ENCODE results near the gene IL6ST.

IL6ST gene

GRCh38 chr5:55911784-55912653, 82.7 kb downstream of the IL6ST start:
- no peak for DNase-seq (ENCODE audit: extremely low spot score)
- TF ChIP-seq FOXK2 (IDR thresholded peaks at IDR 0.05) (no peak), FOXM1 (IDR thresholded peaks at IDR 0.05; ENCODE audit: borderline replicate concordance) (no peak), FOXA1 (IDR thresholded peaks at IDR 0.05) (no peak), CTBP1 (IDR thresholded peaks at IDR 0.05; ENCODE audit: borderline replicate concordance) (no peak), PKNOX1 (IDR thresholded peaks at IDR 0.05) (no peak), SP1 (IDR thresholded peaks at IDR 0.05) (no peak), ARNT (IDR thresholded peaks at IDR 0.05) (no peak), TARDBP (IDR thresholded peaks at IDR 0.05) (no peak), L3MBTL2 (conservative IDR thresholded peaks at IDR 0.05) (no peak), BHLHE40 (IDR thresholded peaks at IDR 0.05; ENCODE audit: borderline replicate concordance) (no peak), HDGF (IDR thresholded peaks at IDR 0.05; ENCODE audit: borderline replicate concordance) (no peak), ZNF384 (IDR thresholded peaks at IDR 0.05) (no peak), NFRKB (IDR thresholded peaks at IDR 0.05) (no peak), ELF4 (IDR thresholded peaks at IDR 0.05) (no peak), SUZ12 (IDR thresholded peaks at IDR 0.05) (no peak)
- POLR2A ChIA-PET: no interaction called here
- CTCF ChIA-PET: interaction anchor here (0.6 kb wide), 1 partner anchor 192 kb away, joined by 5 read pairs; no protein-coding TSS in a partner anchor

GRCh38 chr5:55908804-55909203, 86.0 kb downstream of the IL6ST start:
- no peak for DNase-seq (ENCODE audit: extremely low spot score)
- CTCF ChIA-PET: no interaction called here
- POLR2A ChIA-PET: no interaction called here
- TF ChIP-seq L3MBTL2 (conservative IDR thresholded peaks at IDR 0.05) (no peak), FOXK2 (IDR thresholded peaks at IDR 0.05) (no peak), ZNF384 (IDR thresholded peaks at IDR 0.05) (no peak), PKNOX1 (IDR thresholded peaks at IDR 0.05) (no peak), FOXM1 (IDR thresholded peaks at IDR 0.05; ENCODE audit: borderline replicate concordance) (no peak), HDGF (IDR thresholded peaks at IDR 0.05; ENCODE audit: borderline replicate concordance) (no peak), CTBP1 (IDR thresholded peaks at IDR 0.05; ENCODE audit: borderline replicate concordance) (no peak), ELF4 (IDR thresholded peaks at IDR 0.05) (no peak), LEF1 (IDR thresholded peaks at IDR 0.05; ENCODE audit: borderline replicate concordance) (no peak)

DNA sequence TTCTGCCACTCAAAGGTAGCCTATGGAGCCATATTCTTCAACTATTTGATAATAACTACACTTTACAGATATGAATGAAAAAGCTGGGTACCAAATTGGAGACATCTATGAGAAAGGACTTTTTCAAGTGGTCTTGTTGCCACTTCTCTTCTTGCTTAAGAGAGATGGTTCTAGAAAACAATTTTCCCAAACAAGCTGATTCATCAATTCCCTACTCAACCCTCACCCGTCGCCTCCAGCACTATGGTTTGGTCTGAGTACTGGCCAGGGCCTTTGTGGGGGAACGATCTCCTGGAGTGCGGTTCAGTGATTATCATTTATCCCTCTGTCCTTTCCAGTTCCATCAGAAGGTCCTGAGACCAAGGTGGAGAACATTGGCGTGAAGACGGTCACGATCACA, 86.8 kb downstream of the IL6ST start:
- CTCF ChIA-PET: no interaction called here
- POLR2A ChIA-PET: no interaction called here
- DNase-seq (ENCODE audit: extremely low spot score): no peak
- TF ChIP-seq SP1 (IDR thresholded peaks at IDR 0.05): no peak
- TF ChIP-seq ELF4 (IDR thresholded peaks at IDR 0.05): no peak
- no peak for TF ChIP-seq FOXK2 (IDR thresholded peaks at IDR 0.05)
- no peak for TF ChIP-seq NFRKB (IDR thresholded peaks at IDR 0.05)

DNA sequence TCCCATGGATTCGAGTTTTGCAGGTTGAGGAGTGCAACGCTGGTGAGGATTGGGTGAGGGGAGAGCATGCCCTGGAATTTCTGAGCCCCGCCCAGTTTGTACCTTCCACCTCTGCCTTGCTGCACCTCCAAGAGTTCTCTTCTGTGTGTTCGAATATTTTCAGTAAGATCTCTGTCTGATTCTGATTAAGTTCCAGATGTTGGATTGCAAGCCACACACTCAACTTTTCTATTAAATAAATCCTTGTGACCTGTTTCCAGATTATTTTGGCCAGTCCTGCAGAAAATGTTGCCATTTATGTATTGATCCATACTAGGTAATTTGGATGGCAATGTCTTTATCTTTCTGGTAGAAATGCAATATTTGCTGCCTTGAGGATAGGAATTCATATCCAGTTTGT, 89.5 kb downstream of the IL6ST start:
- CTCF ChIA-PET: no interaction called here
- POLR2A ChIA-PET: no interaction called here
- TF ChIP-seq LEF1 (IDR thresholded peaks at IDR 0.05; ENCODE audit: borderline replicate concordance) (no peak), SP1 (IDR thresholded peaks at IDR 0.05) (no peak), TARDBP (IDR thresholded peaks at IDR 0.05) (no peak), ARNT (IDR thresholded peaks at IDR 0.05) (no peak), FOXK2 (IDR thresholded peaks at IDR 0.05) (no peak), FOXM1 (IDR thresholded peaks at IDR 0.05; ENCODE audit: borderline replicate concordance) (no peak), ELF4 (IDR thresholded peaks at IDR 0.05) (no peak), L3MBTL2 (conservative IDR thresholded peaks at IDR 0.05) (no peak), NFRKB (IDR thresholded peaks at IDR 0.05) (no peak), PKNOX1 (IDR thresholded peaks at IDR 0.05) (no peak), ZNF384 (IDR thresholded peaks at IDR 0.05) (no peak), BHLHE40 (IDR thresholded peaks at IDR 0.05; ENCODE audit: borderline replicate concordance) (no peak), HDGF (IDR thresholded peaks at IDR 0.05; ENCODE audit: borderline replicate concordance) (no peak), FOXA1 (IDR thresholded peaks at IDR 0.05) (no peak), SUZ12 (IDR thresholded peaks at IDR 0.05) (no peak), CTBP1 (IDR thresholded peaks at IDR 0.05; ENCODE audit: borderline replicate concordance) (no peak)
- no peak for DNase-seq (ENCODE audit: extremely low spot score)

DNA sequence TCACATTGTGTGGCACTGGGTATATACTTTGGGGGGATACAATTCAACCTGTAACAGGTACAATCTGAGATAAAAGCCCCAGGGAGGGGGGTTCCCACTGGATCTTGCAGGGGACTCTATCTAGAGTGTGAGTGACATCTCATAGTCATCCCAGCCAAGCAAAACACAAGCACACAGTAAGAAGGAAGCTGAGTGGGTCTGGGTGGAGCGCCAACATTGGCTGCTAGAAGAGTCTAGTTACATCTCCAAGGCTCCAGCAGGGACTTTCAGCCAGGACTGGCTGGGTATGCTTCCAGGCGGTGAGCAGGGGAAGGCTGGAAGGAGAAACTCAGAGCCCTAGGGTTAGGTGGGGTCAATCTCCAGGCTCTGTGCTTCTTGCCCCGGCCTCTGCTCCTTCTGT, 90.6 kb downstream of the IL6ST start:
- ChIA-PET POLR2A (no interaction called here), CTCF (no interaction called here)
- no peak for DNase-seq (ENCODE audit: extremely low spot score)
- TF ChIP-seq PKNOX1 (IDR thresholded peaks at IDR 0.05): no peak
- no peak for TF ChIP-seq ARNT (IDR thresholded peaks at IDR 0.05)
- no peak for TF ChIP-seq ELF4 (IDR thresholded peaks at IDR 0.05)
- no peak for TF ChIP-seq BHLHE40 (IDR thresholded peaks at IDR 0.05; ENCODE audit: borderline replicate concordance)
- TF ChIP-seq ZNF384 (IDR thresholded peaks at IDR 0.05): no peak
- TF ChIP-seq SP1 (IDR thresholded peaks at IDR 0.05): no peak
- no peak for TF ChIP-seq NFRKB (IDR thresholded peaks at IDR 0.05)
- TF ChIP-seq L3MBTL2 (conservative IDR thresholded peaks at IDR 0.05): no peak
- no peak for TF ChIP-seq HDGF (IDR thresholded peaks at IDR 0.05; ENCODE audit: borderline replicate concordance)
- no peak for TF ChIP-seq SUZ12 (IDR thresholded peaks at IDR 0.05)
- no peak for TF ChIP-seq TARDBP (IDR thresholded peaks at IDR 0.05)
- TF ChIP-seq LEF1 (IDR thresholded peaks at IDR 0.05; ENCODE audit: borderline replicate concordance): no peak
- no peak for TF ChIP-seq FOXM1 (IDR thresholded peaks at IDR 0.05; ENCODE audit: borderline replicate concordance)
- TF ChIP-seq CTBP1 (IDR thresholded peaks at IDR 0.05; ENCODE audit: borderline replicate concordance): no peak
- no peak for TF ChIP-seq FOXA1 (IDR thresholded peaks at IDR 0.05)
